Left kidney (tissue), 8 donors: Measurements from ENCODE around the gene LILRA1. TPM values are rescaled to one million over a fixed set of nuclear protein-coding genes. Genes with fewer than 3 reads are reported as not detected.
"Not testable (repeated sequence)": the region's sequence is repeated elsewhere in the genome, so short reads cannot be mapped to it uniquely, and the experiment has no call there.

Source experiments
- DNase-seq: peaks from one replicate; pipeline ENCODE4 v3.0.0-alpha.2; 2013
- long read RNA-seq, 8 donors: transcript quantifications; one replicate each; lab custom pipeline, GENCODE V29; 2026
- polyA plus RNA-seq: library from polyadenylated mRNA; unstranded; fragments of 120-200 nt; gene quantifications from one replicate; pipeline ENCODE4 v1.2.1, GENCODE V29; 2013; ENCODE audit not compliant: insufficient read length

Gene LILRA1
- 0.32 TPM for polyA plus RNA-seq
- long read RNA-seq, donor 1: 0 reads
- long read RNA-seq, donor 2: 0 reads
- long read RNA-seq, donor 3: 0 reads
- long read RNA-seq, donor 4: 0 reads
- long read RNA-seq, donor 5: 0 reads
- long read RNA-seq, donor 6: 0 reads
- long read RNA-seq, donor 7: 0 reads
- long read RNA-seq, donor 8: 0 reads

- DNase-seq: not testable (repeated sequence)
Observed at GRCh38 chr19:54593445-54593844, at the start of gene LILRA1. LILRA1 (plus strand) TSS chr19:54593632; CDS start chr19:54594245, 613 bp downstream.

- no peak for DNase-seq
Observed at GRCh38 chr19:54548806-54549205, 44.6 kb upstream of the LILRA1 start.

- DNase-seq: no peak
Observed at GRCh38 chr19:54549224-54549623, 44.2 kb upstream of the LILRA1 start.

GRCh38 chr19:54551293-54551692, 42.1 kb upstream of the LILRA1 start:
- no peak for DNase-seq

GRCh38 chr19:54551950-54552912, 41.2 kb upstream of the LILRA1 start:
- DNase-seq: no peak

GRCh38 chr19:54552913-54553310, 40.5 kb upstream of the LILRA1 start:
- no peak for DNase-seq

- DNase-seq: no peak
Observed at GRCh38 chr19:54554006-54554405, 39.4 kb upstream of the LILRA1 start.

- DNase-seq: no peak
Observed at GRCh38 chr19:54554896-54555295, 38.5 kb upstream of the LILRA1 start.

GRCh38 chr19:54556194-54556593, 37.2 kb upstream of the LILRA1 start:
- DNase-seq: no peak

GRCh38 chr19:54558339-54558738, 35.1 kb upstream of the LILRA1 start:
- peak; percentile 5 for DNase-seq

GRCh38 chr19:54560881-54561385, 32.5 kb upstream of the LILRA1 start:
- no peak for DNase-seq

GRCh38 chr19:54561840-54562239, 31.6 kb upstream of the LILRA1 start:
- no peak for DNase-seq

- not testable (repeated sequence) for DNase-seq
Observed at GRCh38 chr19:54563206-54563605, 30.2 kb upstream of the LILRA1 start.

- no peak for DNase-seq
Observed at GRCh38 chr19:54570316-54570715, 23.1 kb upstream of the LILRA1 start.

- DNase-seq: not testable (repeated sequence)
Observed at GRCh38 chr19:54571715-54572615, 21.5 kb upstream of the LILRA1 start.

GRCh38 chr19:54572696-54573311, 20.6 kb upstream of the LILRA1 start:
- DNase-seq: no peak

- no peak for DNase-seq
Observed at GRCh38 chr19:54573330-54573872, 20.0 kb upstream of the LILRA1 start, which contains the start of gene LILRA2. LILRA2 (plus strand) TSS chr19:54573790; CDS start chr19:54573879, 89 bp downstream.

- DNase-seq: no peak
Observed at GRCh38 chr19:54574051-54574450, 19.4 kb upstream of the LILRA1 start.

- no peak for DNase-seq
Observed at GRCh38 chr19:54574527-54575056, 18.8 kb upstream of the LILRA1 start.

GRCh38 chr19:54575205-54575604, 18.2 kb upstream of the LILRA1 start:
- not testable (repeated sequence) for DNase-seq
